GM19328 (cell line): ENCODE data around the gene MYO1E.

Source experiments
- ATAC-seq: cut with Tn5 transposase; IDR thresholded peaks from one replicate; pipeline ENCODE4 v1.9.1; 2021; ENCODE audit warnings: mild to moderate bottlenecking, moderate library complexity; ENCODE audit not compliant: unreplicated experiment

Gene MYO1E

DNA sequence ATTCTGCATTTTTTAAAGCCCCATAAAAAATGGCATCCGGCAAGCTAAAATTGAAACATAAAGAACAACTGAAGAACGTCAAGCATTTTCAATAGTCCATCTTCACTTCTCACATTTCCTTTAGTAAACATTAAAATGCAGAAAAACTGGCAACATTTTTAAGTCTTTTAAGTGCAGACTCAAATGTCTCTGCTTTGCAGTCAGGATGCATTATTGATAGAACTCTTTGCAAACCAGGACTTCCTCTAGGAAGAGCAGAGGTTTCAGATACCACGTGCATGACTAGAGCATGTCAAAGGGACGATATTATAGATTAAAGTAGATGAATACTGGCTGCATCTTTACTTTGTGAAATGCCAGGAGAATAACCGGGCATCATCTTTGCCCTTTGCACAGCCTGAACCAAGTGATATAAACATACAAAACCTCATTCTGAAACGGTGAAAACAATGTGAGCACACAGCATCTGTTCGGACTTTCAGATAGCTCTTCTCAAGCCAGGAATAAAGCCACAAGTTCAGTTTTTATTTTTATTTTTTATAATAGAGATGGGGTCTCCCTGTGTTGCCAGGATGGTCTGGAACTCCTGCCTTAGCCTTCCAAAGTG, 101.0 kb downstream of the MYO1E start:
- ATAC-seq = no peak

DNA sequence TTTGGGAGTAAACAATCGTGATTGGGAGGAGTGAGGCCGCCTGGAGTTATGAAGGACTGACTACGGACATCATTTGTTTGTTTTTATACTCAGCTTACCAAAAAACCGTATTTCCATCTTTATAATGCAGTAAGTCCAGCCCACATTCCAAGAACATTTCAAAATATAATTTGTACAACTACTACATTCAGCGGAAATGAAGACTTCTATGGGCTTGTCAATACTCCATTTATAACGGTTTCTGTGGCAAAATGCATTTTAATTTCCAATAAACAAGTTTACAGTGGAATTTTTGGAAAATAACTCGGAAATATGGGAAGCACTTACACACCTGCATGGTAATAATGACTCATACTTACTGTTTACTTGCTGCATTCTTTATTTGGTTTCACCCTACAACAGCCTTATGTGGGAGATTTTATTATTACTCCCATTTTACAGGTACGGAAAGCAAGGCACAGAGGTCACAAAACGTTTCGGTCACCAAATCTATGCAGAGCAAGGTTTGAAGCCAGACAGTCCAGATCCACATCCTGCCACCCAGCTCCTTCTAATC, 103.7 kb downstream of the MYO1E start:
- ATAC-seq = no peak

DNA sequence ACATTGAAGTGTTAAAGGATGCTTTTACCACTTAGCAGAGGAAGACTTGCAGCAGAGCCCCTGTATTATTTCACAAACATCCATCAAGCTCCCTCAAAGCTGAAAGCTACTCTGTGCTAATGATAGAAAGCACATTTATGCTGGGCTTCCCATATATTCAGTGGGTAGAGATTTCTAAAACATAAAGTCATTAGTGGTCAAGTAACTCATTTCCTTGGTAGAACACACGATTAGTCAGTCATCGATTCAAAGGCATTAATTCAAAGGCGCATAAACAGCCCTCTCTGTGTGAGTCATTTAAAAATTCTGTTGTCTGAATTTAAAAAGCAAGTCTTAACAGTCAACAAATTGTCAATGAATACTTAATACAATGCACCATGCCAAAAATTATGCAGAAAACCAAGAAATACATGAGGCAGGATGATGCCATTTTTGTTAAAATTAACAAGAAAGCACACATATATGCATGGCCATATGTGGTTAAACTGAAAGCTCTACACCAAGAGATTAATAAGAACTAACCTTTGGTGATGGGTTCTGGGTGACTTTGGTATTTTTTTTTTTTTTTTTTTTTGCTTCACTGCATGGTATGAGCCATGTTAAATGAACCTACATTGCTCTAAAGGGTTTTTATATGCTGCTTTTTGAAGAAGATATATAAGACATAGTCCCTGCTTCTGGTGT, 104.4 kb downstream of the MYO1E start:
- no peak for ATAC-seq

DNA sequence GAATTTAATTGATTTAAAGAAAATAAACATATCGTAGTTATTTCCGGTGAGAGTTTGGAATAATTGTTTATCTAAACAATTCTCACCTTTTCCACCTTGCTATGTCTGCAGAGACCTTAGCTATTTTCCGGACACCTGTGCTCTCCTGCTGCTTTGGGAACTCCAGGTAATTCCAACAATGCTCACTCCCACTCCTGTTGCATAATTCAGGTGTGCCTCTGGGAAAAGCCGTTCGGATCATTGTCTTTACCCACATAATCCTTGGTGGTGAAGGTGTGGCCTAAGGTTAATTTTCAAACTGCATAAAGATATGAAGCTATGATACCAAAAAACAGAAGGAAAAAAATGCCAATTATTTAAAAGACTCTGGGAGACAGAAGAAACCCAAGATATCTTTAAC, 106.6 kb downstream of the MYO1E start:
- ATAC-seq = no peak

DNA sequence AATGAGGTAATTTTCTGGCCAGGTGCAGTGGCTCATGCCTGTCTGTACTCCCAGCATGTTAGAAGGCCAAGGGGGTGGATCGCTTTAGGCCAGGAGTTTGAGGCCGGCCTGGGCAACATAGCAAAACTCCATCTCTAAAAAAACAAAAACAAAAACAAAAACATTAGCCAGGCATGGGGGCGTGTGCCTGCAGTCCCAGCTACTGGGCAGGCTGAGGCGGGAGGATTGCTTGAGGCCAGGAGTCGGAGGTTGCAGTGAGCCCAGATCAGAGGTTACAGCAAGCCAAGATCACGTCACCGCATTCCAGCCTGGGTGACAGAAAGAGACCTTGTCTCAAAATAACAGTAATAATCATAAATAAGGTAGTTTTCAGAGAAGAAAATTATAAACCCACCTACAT, 110.4 kb downstream of the MYO1E start:
- no peak for ATAC-seq

DNA sequence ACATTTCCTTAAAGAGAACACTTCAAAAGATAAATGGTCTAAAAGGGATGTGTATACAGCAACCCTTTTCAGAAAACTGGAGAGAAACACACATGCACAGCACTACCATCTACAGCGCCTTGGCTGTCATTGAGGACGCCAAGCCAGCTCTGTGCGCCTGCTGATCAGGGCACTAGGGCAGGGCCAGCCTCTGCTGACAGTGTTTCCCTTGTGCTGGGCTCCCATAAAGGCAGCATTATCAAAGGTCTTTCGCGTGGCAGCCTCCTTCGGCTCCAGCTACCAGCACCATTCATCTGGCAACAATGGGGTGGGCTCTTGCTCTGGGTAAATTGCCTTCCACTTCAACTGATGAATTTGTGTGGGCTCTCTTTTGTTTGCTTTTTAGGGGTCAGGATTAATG, 112.6 kb downstream of the MYO1E start:
- no peak for ATAC-seq

DNA sequence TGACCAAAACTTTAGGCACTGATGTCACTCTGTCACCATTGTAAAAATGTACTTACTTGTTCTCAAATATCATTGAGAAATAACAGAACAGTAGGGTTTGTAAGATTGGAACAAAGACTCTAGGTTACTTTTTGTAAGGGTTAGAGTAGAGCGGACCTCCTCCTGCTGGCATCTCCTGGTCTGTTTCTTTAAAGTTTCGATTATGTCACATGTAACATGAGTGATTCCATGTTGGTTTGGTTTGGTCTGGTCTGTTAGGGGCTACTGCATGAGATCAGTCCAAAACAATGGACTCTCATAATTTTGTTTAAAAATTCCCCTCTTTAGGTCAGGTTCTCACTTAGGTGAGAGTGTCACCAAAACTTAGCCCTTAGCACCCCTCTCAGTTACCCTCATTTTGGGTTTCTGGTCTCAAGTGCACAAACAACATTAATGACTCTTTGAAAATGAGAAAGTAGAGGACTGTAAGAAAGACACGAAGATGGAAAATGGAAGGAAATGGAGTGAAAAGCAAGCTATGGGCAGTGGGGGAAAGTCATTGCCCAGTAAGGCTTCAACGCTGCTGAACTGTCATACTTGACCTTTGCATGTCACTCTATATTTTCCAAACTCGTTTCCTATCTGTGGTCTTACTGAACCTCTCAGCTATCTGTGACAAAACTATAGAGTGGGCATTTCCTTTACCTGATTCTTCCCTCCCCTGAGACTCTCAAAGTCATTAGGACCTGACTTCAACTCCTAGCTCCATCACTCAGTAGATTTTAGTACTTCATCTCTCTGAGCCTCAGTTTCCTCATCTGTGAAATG, 113.3 kb downstream of the MYO1E start:
- ATAC-seq = no peak

DNA sequence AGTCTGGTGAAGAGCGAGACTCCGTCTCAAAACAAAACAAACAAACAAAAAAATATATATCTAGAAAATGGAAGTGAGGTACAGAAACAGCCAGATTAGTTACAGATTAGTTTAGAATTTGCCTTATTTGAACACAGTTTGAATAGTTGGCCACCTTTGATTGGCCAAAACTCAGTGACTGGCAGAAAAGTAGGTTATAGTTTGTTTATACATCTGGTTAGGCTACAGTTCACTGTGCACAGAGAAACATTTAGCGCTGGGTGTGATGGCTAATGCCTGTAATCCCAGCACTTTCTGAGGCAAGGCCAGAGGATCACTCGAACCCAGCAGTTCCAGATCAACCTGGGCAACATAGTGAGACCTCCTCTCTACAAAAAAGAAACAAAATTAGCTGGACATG, 114.4 kb downstream of the MYO1E start:
- no peak for ATAC-seq

DNA sequence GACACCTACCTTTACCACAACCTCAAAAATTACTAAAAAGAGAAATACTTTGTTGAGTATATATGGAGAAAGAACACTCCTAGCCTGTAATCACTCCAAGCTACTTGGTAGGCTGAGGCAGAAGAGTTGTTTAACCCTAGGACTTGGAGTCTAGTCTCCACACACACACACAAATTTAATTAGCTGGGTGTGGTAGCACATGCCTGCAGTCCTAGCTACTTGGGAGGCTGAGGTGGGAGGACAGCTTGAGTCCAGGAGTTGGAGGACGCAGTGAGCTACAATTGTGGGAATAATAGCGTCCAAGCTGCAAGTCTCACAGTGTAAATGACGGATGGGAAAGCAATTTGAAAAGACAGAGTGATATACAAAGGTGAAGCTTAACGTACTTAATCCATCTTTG, 115.5 kb downstream of the MYO1E start:
- no peak for ATAC-seq

DNA sequence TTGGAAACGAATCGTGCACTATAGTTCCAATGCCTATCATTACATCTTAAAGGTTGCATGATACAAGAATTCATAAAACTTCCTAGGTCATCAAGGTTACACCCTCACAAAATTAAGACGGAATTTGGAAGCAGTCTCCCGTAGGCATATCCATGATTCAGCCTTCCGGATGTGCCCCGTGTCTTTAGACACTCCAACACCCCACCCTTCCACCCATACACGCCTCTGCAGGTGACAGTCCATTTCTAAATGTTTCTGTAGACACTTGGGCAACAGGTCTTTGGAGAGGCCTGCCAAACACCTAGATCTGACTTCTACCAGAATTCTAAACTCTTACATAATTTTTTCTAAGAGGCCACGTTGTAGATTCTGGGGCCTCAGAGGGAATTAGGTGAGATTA, 116.2 kb downstream of the MYO1E start:
- ATAC-seq = no peak

DNA sequence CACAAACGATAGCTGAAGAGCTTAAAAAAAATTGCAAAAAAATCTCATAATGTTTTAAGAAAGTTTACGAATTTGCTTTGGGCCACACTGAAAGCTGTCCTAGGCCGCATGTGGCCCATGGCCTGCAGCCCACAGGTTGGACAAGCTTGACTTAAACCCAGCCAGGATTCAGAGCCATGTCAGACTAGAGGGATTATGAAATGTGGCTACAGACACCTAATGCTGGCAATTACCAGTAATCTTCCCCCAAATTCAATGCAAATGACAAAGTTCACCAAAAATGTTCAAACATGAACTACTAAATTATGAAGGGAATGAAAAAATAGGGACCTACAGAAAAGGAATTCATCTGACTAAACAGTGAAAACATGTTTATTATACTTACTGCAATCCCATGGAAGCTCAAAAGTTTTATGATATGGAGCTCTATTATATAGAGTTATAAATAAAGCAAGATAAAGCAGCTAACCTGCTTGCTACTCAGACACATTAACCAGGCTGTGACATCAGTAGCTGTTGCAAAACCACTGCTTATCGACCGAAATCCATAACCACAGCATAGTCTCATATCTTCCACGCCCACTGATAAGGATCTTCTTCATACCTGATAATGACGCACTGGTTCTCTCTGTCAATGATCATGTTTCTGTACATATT, 116.9 kb downstream of the MYO1E start:
- ATAC-seq = no peak

DNA sequence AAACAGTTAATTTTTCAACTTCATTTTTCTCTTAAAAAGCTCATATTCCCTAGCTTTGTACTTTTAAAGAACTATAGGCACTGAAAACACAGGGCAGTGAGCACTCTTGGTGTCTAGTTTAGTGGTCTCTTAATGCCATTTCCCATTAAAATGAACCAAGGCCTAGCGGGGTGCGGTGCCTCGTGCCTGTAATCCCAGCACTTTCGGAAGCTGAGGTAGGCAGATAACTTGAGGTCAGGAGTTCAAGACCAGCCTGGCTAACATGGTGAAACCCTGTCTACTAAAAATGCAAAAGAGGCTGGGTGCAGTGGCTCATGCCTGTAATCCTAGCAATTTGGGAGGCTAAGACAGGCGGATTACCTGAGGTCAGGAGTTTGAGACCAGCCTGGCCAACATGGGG, 120.5 kb downstream of the MYO1E start:
- ATAC-seq = no peak

DNA sequence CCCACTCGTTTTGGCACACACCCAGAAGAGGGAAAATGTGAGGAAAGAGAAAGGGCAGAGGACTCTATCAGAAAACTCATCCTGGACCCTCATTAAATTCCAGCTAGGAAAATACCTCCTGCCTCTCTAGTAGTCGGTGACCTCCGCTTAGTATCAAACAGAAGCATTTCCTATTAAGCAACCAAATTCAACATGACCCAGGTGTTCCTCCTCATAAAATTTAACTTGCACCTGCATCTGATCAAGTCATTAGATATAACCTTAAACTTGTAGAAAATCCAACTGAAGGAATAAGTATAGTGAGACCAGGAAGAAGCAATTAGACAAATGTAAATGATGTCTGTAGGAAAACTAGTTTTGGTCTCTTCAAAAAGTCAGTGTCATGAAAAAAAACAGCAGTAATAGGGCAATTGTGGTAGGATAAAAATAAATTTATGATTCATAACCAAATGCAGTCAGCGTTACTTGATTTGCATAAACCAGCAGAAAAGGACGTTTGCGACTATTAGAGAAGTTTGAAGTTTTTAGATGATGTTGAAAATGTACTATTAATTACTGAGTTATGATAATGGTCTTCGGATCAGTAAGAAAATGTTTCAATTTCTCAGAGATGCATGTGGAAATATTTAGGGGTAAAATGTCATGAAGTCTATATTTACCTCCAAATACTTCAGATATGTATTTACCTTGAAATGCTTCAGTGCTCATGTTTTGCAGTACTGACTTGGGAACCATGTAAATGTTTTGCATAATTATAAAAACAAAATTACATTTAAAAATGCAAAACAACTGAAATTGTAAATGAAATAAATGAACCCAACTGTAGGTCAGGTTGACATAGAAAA, 121.4 kb downstream of the MYO1E start:
- ATAC-seq = no peak

DNA sequence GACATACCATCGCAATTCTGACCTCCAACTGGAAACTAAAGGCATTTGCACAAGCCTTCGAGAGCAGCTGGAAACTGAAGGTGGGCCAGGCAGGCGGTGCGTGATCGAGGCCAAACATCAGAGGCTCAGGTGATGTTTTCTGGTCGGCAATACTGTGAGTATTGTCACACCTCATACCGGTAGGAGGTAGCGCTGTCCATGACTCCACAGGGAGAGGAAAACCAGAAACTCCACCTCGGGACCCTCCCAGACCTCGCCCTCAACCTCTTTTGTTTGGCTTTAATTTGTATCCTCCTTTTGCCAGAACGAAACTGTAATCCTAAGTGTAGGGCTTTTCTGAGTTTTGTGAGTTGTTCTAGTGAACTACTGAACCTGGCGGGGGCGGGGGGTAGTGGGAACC, 122.4 kb downstream of the MYO1E start:
- no peak for ATAC-seq

DNA sequence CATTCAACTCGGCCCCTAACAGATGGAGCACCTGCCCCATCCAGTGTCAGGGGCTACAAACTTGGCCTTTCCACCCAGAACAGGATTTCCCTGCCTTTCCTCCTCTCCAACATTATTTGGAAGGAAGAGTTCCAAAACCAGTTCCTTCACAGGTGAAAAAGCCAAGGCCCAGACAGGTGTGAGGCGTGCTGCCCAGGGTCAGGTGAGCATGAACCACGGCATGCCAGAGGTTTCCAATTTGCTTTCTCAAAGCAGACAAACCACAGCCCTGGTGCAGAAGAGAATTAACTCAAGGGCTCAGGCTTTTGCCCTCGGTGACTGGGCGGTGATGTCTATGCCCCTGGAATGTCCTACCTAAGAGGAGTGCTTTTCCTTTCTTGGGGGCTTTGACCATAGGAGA, 122.9 kb downstream of the MYO1E start:
- no peak for ATAC-seq

DNA sequence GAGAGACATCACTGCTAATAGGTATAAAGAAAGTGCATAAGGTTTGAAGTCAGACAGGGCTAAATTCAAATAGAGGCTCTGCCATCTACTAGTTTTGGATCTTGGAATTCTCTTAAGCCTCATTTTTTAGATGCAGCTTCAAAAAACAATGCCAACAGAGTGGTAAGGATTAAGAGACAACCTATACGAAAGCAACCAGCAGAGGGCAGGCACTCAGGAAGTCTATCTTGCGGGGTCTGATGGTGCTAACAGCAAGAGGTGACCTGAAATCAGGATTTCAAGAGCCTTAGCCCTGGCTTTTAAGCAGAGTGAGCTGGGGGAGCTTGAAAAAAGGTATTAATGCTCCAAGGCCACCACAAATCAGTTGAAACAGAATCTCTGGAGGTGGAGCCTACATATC, 125.3 kb downstream of the MYO1E start:
- ATAC-seq = no peak

DNA sequence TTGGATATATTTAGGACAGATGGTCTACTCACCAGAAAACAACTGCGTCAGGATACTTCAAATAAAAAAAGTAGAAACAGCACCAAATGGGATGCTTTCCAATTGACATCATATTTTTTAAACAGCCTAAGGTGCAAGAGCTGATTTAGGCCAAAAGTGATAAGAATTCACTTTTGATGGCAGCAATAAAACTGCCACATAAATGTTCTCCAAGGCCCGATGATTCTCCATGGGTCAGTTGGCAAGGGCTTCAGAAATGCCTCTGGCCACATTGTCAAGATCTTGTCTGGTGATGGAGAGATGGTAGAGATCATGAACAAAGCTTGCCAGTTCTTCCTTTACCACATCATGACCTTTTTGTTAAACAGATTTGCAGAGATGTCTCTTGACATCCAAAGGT, 127.1 kb downstream of the MYO1E start:
- ATAC-seq = no peak

DNA sequence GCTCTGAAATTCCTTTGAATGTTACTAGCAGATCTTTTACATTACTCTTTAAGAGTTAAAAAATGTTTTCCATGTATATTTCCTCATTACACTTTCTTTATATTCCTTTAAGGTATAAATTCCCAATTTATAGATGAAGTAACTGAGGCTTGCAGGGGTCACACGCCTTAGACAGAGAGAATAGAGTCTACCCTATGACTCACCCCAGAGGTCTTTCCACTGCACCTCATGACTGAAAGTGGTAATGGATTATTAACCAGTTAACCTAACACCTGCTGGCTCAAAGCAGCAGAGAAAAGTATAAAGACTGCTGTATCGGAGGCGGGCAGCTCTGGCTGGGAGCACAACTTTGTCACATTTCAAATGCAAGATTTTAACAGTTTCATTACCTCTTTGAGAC, 128.3 kb downstream of the MYO1E start:
- ATAC-seq = peak; percentile 61

DNA sequence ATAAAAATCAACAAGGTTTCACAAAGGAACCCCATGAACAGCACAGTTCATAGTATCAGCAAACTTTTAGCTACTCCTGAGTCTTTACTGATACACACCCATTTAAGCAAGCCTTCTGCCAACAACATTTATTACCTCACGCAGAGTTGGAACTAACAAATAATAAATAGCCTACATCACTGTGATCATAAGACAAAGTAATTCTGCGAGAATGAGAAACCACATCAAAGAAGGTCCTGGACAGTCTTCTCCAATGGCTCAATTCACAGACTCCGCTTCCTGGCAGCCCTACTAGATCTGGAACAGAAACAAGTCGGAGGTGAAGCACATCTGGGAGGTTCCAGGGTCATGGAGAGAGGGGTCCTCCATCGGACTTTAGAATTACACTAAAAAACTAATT, 129.0 kb downstream of the MYO1E start:
- no peak for ATAC-seq

DNA sequence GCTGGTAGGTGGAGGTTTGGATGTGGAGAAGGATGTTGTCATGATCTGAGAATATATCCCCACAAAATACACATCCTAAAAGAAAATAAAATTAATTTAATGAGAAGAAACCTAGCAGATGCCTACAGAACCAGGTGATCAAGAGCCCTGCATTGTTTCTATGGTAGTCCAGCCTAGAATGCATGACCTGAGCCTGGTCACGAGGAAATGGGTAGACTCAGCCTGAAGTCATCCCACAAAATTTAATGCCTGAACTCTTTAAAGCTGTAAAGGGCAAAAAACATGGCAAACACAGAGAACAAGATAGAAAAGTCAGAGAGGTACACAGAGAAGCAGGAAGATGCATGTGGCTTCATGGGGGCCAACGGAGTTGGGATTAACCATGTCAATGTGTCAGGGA, 130.0 kb downstream of the MYO1E start:
- ATAC-seq = no peak

DNA sequence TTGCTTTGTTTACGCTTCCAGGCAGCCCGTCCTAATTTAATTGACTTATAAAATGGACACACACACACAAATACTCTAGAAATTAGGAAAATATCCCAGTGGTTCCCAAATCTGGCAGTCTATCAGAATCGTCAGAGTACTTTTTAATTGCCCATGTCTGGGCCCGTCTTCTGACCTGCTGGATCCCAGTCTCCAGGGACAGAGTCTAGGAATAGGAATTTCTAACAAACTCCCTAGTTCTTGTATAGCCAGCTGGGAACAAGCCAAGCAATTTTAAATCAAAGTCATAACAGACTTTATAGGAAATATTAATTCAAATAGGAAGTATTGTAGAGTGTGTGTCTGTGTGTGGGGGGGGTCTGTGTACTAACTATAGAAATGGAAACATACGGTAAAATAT, 132.6 kb downstream of the MYO1E start:
- no peak for ATAC-seq
